PC-9 (cell line): ENCODE results near the gene DBX2. TPM values are rescaled to one million over a fixed set of nuclear protein-coding genes. Genes with fewer than 3 reads are reported as not detected.

Source experiments
- BruUV-seq: library from RNA; stranded (reverse); fragments of 400-500 nt; replicated peaks from 2 replicates; lab custom pipeline; 2021; lab: Mats Ljungman, UMichigan
- CTCF ChIA-PET: fragments of 300-600 bp; sonication (Branson Sonifier 250); formaldehyde crosslinking; loops from one replicate; lab custom pipeline; 2022; ENCODE audit warnings: antibody characterized with exemption; lab: Charles Lee
- POLR2A ChIA-PET: fragments of 300-600 bp; sonication (Branson Sonifier 250); formaldehyde crosslinking; loops from one replicate; lab custom pipeline; 2022; ENCODE audit warnings: antibody characterized with exemption; ENCODE audit not compliant: unreplicated experiment; lab: Charles Lee
- DNase-seq, 2 experiments: peaks; one replicate each; pipeline versions ENCODE4 v3.0.0 to v3.0.0-alpha.2; 2015 to 2022; ENCODE audit warnings: mixed read lengths in 1 of 2
- H2AFZ ChIP-seq: fragments of 200-600 bp; sonication (generic); 2 replicates; pipeline ENCODE4 v1.8.1; 2017; ENCODE audit warnings: antibody characterized with exemption
- H3F3A ChIP-seq: fragments of 200-600 bp; sonication (generic); 2 replicates; pipeline ENCODE4 v1.8.1; 2017; ENCODE audit warnings: antibody characterized with exemption, mild to moderate bottlenecking, low read depth; ENCODE audit not compliant: insufficient read depth
- H3K27ac ChIP-seq: fragments of 200-600 bp; sonication (generic); 2 replicates; pipeline ENCODE4 v1.6.1; 2016; ENCODE audit warnings: mixed run types
- H3K27me3 ChIP-seq: fragments of 200-600 bp; sonication (generic); 2 replicates; pipeline ENCODE4 v1.6.1; 2016; ENCODE audit warnings: low read depth, mixed run types; ENCODE audit not compliant: insufficient read depth
- H3K36me3 ChIP-seq: fragments of 200-600 bp; sonication (generic); 2 replicates; pipeline ENCODE4 v1.6.1; 2016; ENCODE audit warnings: low read depth, mixed run types
- H3K4me1 ChIP-seq: fragments of 200-600 bp; sonication (generic); replicated peaks from 2 replicates; pipeline ENCODE4 v1.6.1; 2016; ENCODE audit warnings: mixed run types; ENCODE audit not compliant: insufficient read depth
- H3K4me2 ChIP-seq: fragments of 200-600 bp; sonication (generic); 2 replicates; pipeline ENCODE4 v1.6.1; 2017; ENCODE audit warnings: mixed run types
- H3K4me3 ChIP-seq: fragments of 200-600 bp; sonication (generic); 2 replicates; pipeline ENCODE4 v1.6.1; 2016; ENCODE audit warnings: mixed run types
- H3K79me2 ChIP-seq: fragments of 200-600 bp; sonication (generic); 2 replicates; pipeline ENCODE4 v1.6.1; 2017; ENCODE audit warnings: low read depth, mixed run types
- H3K9me2 ChIP-seq: fragments of 200-600 bp; sonication (generic); 2 replicates; pipeline ENCODE4 v1.8.1; 2017; ENCODE audit warnings: mild to moderate bottlenecking; ENCODE audit not compliant: insufficient read depth
- H3K9me3 ChIP-seq: fragments of 200-600 bp; sonication (generic); 2 replicates; pipeline ENCODE4 v1.8.1; 2016; ENCODE audit warnings: low read depth; ENCODE audit not compliant: insufficient read depth
- H4K20me1 ChIP-seq: fragments of 200-600 bp; sonication (generic); 2 replicates; pipeline ENCODE4 v1.8.1; 2017; ENCODE audit not compliant: insufficient read depth
- EZH2 ChIP-seq: fragments of 200-600 bp; sonication (generic); IDR thresholded peaks from 2 replicates; pipeline ENCODE4 v1.8.0; 2017; ENCODE audit warnings: antibody characterized with exemption, low read depth
- intact Hi-C: fragments of 100-400 bp; cut with micrococcal nuclease; formaldehyde crosslinking; loops from one replicate; pipeline ENCODE4 v1.10.0; 2022; ENCODE audit not compliant: unreplicated experiment
- total RNA-seq: library from RNA; stranded (reverse); gene quantifications from 2 replicates; pipeline ENCODE4 v1.2.3, GENCODE V29; 2021
- TF ChIP-seq, protein P1 (sequence below): fragments of 200-600 bp; sonication (generic); conservative IDR thresholded peaks from 2 replicates; pipeline ENCODE4 v1.6.1; 2017; ENCODE audit warnings: mixed run types, antibody characterized with exemption, mild to moderate bottlenecking, moderate library complexity

The DBX2 gene
- total RNA-seq, 1 experiment from 2014 or later: not detected

DNA sequence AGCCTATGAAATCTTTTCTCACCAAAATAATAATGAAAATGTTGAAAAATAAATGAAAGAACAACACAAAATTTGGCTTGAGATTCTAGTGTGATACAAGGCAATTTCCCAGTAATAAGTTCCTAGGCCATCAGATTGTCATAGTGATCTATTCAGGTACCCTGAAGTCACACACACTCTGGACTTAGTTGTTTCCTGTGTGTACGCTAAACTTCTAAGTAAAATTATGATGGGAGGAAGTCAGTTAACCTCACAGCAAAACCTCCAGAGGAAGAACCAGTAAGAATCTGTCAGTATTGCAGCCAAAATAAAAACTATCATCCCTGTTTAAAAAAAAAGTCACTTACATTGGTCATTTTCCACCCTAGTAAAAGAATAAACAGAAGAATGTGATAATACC, 81.9 kb downstream of the DBX2 start:
- Histone ChIP-seq H3K27me3 (no peaks in the 10 kb centered on the region), H3K9me2 (no peaks in the 10 kb centered on the region), H3K36me3 (no peaks in the 10 kb centered on the region), H4K20me1 (no peaks in the 10 kb centered on the region), H3K4me2 (no peak overlapping the region), H3F3A (no peaks in the 10 kb centered on the region), H3K27ac (no peak overlapping the region), H2AFZ (no peak overlapping the region), H3K9me3 (no peaks in the 10 kb centered on the region), H3K4me3 (no peak overlapping the region), H3K79me2 (no peaks in the 10 kb centered on the region), H3K4me1 (no peaks in the 10 kb centered on the region)
- POLR2A ChIA-PET: no interaction called here
- CTCF ChIA-PET: no interaction called here
- DNase-seq: no peak
- intact Hi-C loops: no loop called here
- BruUV-seq: no TSS peak
- TF ChIP-seq, protein P1, sequence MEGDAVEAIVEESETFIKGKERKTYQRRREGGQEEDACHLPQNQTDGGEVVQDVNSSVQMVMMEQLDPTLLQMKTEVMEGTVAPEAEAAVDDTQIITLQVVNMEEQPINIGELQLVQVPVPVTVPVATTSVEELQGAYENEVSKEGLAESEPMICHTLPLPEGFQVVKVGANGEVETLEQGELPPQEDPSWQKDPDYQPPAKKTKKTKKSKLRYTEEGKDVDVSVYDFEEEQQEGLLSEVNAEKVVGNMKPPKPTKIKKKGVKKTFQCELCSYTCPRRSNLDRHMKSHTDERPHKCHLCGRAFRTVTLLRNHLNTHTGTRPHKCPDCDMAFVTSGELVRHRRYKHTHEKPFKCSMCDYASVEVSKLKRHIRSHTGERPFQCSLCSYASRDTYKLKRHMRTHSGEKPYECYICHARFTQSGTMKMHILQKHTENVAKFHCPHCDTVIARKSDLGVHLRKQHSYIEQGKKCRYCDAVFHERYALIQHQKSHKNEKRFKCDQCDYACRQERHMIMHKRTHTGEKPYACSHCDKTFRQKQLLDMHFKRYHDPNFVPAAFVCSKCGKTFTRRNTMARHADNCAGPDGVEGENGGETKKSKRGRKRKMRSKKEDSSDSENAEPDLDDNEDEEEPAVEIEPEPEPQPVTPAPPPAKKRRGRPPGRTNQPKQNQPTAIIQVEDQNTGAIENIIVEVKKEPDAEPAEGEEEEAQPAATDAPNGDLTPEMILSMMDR: no peak
- TF ChIP-seq EZH2: no peak

Other genes starting within 250 kb of the DBX2 start
- 0.61 and 1.2 TPM in 2 replicates for gene NELL2, start 174.8 kb downstream of the DBX2 start, total RNA-seq
- gene ANO6, start 165.0 kb upstream of the DBX2 start, total RNA-seq: 46.1 and 51.4 TPM in 2 replicates